ENCODE data around the gene SLC4A7. TPM values are rescaled to one million over a fixed set of nuclear protein-coding genes. Genes with fewer than 3 reads are reported as not detected.

Gene SLC4A7
- total and polyA plus RNA-seq, 3 donors from 2014 or later: 17.7 to 46.6 (median 43.2) TPM

- intact Hi-C loops (cut with DNase I; ENCODE audit: low total_unique reads): no loop called here
- no peak for DNase-seq
- TF ChIP-seq POLR2A (IDR thresholded peaks at IDR 0.05) (no peak), CTCF (IDR thresholded peaks at IDR 0.05) (no peak)
- no peak overlapping the region for H3K27ac ChIP-seq
- H3K36me3 ChIP-seq (ENCODE audit: low read depth, missing control alignments): no peaks in the 10 kb centered on the region
- H3K4me1 ChIP-seq: peaks cover 4% of the 10 kb centered on the region
- no peak overlapping the region for H3K4me3 ChIP-seq
- H3K9me3 ChIP-seq: no peaks in the 10 kb centered on the region
- H3K27me3 ChIP-seq: no peaks in the 10 kb centered on the region
Measured at GRCh38 chr3:27454914-27455313, 29.3 kb downstream of the SLC4A7 start.

GRCh38 chr3:27454461-27454860 is 29.7 kb downstream of the SLC4A7 start:
- H3K27me3 ChIP-seq: no peaks in the 10 kb centered on the region
- no peaks in the 10 kb centered on the region for H3K36me3 ChIP-seq (ENCODE audit: low read depth, missing control alignments)
- H3K4me3 ChIP-seq: no peak overlapping the region
- intact Hi-C loops (cut with DNase I; ENCODE audit: low total_unique reads): no loop called here
- H3K9me3 ChIP-seq: no peaks in the 10 kb centered on the region
- no peak overlapping the region for H3K27ac ChIP-seq
- WGBS, 2 donors: 86 to 97% methylated on average over 3 of the region's 3 CpGs
- DNase-seq: no peak
- no peak for TF ChIP-seq POLR2A (IDR thresholded peaks at IDR 0.05)
- TF ChIP-seq CTCF (IDR thresholded peaks at IDR 0.05): no peak
- H3K4me1 ChIP-seq: peaks cover 4% of the 10 kb centered on the region

- Histone ChIP-seq H3K4me3 (no peak overlapping the region), H3K4me1 (peaks cover 4% of the 10 kb centered on the region), H3K36me3 (ENCODE audit: low read depth, missing control alignments) (no peaks in the 10 kb centered on the region), H3K9me3 (no peaks in the 10 kb centered on the region), H3K27ac (no peak overlapping the region), H3K27me3 (no peaks in the 10 kb centered on the region)
- WGBS, 2 donors: 96 to 100% methylated on average over 1 of the region's 1 CpG
- DNase-seq: no peak
- TF ChIP-seq POLR2A (IDR thresholded peaks at IDR 0.05) (no peak), CTCF (IDR thresholded peaks at IDR 0.05) (no peak)
- intact Hi-C loops (cut with DNase I; ENCODE audit: low total_unique reads): no loop called here
Measured at GRCh38 chr3:27452368-27453090, 31.7 kb downstream of the SLC4A7 start.

- Histone ChIP-seq H3K27me3 (no peaks in the 10 kb centered on the region), H3K9me3 (no peaks in the 10 kb centered on the region), H3K4me3 (no peak overlapping the region), H3K27ac (no peak overlapping the region), H3K4me1 (peaks cover 4% of the 10 kb centered on the region), H3K36me3 (ENCODE audit: low read depth, missing control alignments) (no peaks in the 10 kb centered on the region)
- no peak for DNase-seq
- TF ChIP-seq CTCF (IDR thresholded peaks at IDR 0.05) (no peak), POLR2A (IDR thresholded peaks at IDR 0.05) (no peak)
- intact Hi-C loops (cut with DNase I; ENCODE audit: low total_unique reads): no loop called here
Measured at GRCh38 chr3:27451842-27452241, 32.3 kb downstream of the SLC4A7 start.

GRCh38 chr3:27451251-27451650 is 32.9 kb downstream of the SLC4A7 start:
- H3K27me3 ChIP-seq: no peaks in the 10 kb centered on the region
- H3K9me3 ChIP-seq: no peaks in the 10 kb centered on the region
- intact Hi-C loops (cut with DNase I; ENCODE audit: low total_unique reads): no loop called here
- no peaks in the 10 kb centered on the region for H3K4me1 ChIP-seq
- H3K27ac ChIP-seq: no peak overlapping the region
- no peak overlapping the region for H3K4me3 ChIP-seq
- TF ChIP-seq CTCF (IDR thresholded peaks at IDR 0.05): no peak
- TF ChIP-seq POLR2A (IDR thresholded peaks at IDR 0.05): no peak
- no peak for DNase-seq
- H3K36me3 ChIP-seq (ENCODE audit: low read depth, missing control alignments): no peaks in the 10 kb centered on the region
